ENCODE data around the gene STK32B. TPM values are rescaled to one million over a fixed set of nuclear protein-coding genes. Genes with fewer than 3 reads are reported as not detected.

The STK32B gene
- total RNA-seq, 1 experiment from 2014 or later: 15.1 TPM

DNA sequence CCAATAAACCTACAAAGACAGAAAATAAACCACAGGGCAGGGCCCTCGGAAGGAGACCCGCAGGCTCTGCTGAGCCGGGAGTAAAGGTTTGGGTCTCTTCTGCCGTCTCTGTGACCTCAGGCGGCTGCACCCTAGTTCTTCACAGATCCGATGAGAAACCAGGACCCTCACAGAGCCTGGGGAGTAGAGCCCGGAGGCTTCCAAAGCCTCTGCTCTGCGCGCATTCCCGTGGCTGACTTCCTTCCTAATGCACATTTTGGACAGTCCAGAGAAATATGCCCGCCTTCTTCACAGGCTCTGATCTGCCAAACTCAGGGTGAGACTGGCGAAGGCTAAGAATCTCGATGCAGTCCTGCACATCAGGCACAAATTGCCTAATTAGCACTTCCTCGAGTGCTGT is 411.6 kb downstream of the STK32B start:
- no peak overlapping the region for H3K27ac ChIP-seq (ENCODE audit: low read depth, low read length, poor library complexity, severe bottlenecking)
- no TSS peak for BruUV-seq (replicated peaks)
- H3K9me3 ChIP-seq (ENCODE audit: low read depth, low read length, poor library complexity, severe bottlenecking): no peaks in the 10 kb centered on the region
- ChIA-PET CTCF (no interaction called here), POLR2A (ENCODE audit: low non-redundant PET) (no interaction called here)
- H3K4me1 ChIP-seq (ENCODE audit: insufficient read depth, low read length, poor library complexity, severe bottlenecking): no peaks in the 10 kb centered on the region
- TF ChIP-seq, protein P1, sequence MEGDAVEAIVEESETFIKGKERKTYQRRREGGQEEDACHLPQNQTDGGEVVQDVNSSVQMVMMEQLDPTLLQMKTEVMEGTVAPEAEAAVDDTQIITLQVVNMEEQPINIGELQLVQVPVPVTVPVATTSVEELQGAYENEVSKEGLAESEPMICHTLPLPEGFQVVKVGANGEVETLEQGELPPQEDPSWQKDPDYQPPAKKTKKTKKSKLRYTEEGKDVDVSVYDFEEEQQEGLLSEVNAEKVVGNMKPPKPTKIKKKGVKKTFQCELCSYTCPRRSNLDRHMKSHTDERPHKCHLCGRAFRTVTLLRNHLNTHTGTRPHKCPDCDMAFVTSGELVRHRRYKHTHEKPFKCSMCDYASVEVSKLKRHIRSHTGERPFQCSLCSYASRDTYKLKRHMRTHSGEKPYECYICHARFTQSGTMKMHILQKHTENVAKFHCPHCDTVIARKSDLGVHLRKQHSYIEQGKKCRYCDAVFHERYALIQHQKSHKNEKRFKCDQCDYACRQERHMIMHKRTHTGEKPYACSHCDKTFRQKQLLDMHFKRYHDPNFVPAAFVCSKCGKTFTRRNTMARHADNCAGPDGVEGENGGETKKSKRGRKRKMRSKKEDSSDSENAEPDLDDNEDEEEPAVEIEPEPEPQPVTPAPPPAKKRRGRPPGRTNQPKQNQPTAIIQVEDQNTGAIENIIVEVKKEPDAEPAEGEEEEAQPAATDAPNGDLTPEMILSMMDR (conservative IDR thresholded peaks at IDR 0.05; ENCODE audit: low read depth, low read length): no peak
- TF ChIP-seq EZH2 (IDR thresholded peaks at IDR 0.05; ENCODE audit: borderline replicate concordance, low read depth, low read length, poor library complexity, severe bottlenecking): no peak
- no peak for DNase-seq (ENCODE audit: low spot score)
- no peaks in the 10 kb centered on the region for H3K27me3 ChIP-seq (replicated peaks; ENCODE audit: insufficient read depth, low read depth, low read length, poor library complexity)
- no peaks in the 10 kb centered on the region for H3K36me3 ChIP-seq (ENCODE audit: insufficient read depth, low read length, poor library complexity, severe bottlenecking)
- H3K4me3 ChIP-seq (ENCODE audit: low read depth, low read length, poor library complexity, severe bottlenecking): no peak overlapping the region
- intact Hi-C loops (cut with micrococcal nuclease; ENCODE audit: unreplicated experiment): loop anchor here (5.0 kb wide), 2 partner anchors 329 to 466 kb away; no protein-coding TSS in a partner anchor

DNA sequence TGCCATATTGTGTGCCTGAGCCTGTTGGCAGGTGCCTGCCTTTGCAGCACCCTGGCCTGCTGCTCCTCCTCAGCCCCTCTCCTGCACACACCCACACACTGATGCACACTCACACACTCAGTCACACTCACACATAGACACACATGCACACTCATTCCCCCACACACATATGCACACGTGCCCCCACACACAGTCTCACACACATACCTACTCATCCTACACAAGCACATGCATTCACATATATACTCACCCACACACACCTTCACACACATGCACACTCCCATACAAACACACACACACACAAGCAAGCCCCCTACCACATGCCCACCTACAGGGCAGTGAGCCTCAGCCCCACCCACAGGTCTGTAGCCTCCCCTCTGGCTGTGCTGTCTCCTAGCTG is 412.1 kb downstream of the STK32B start:
- intact Hi-C loops (cut with micrococcal nuclease; ENCODE audit: unreplicated experiment): loop anchor here (5.0 kb wide), 2 partner anchors 329 to 466 kb away; no protein-coding TSS in a partner anchor

DNA sequence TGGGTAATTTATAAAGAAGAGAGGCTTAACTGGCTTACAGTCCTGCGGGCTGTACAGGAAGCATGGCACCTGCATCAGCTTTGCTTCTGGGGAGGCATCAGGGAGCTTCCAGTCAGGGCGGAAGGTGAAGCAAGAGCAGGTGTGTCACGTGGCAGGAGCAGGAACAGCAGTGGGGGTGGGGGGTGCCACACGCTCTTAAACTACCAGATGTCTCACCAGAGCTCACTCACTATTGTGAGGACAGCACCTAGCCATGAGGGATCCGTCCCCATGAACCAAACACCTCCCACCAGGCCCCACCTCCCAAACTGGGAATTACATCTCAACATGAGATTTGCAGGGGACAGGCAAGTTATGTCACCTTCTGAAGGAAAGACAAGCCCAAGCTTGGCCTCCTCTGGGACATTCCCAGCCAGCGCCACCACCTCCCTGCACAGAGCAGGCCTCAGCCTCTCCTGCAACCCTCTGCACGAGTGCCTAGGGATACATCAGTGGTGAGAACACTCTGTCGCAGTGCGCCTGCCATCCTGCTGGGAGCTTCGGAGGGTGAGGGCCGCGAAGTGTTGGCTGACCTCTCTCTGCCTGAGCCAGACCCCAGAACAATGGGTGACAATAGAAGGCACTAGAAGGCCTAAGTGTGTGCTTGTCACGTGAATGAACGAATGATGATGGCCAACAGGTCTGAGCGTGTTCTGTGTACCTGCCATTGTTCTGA is 412.8 kb downstream of the STK32B start:
- intact Hi-C loops (cut with micrococcal nuclease; ENCODE audit: unreplicated experiment): loop anchor here (5.0 kb wide), 2 partner anchors 328 to 467 kb away; no protein-coding TSS in a partner anchor
- CTCF ChIA-PET: no interaction called here
- Histone ChIP-seq H3K4me3 (ENCODE audit: low read depth, low read length, poor library complexity, severe bottlenecking) (no peak overlapping the region), H3K27ac (ENCODE audit: low read depth, low read length, poor library complexity, severe bottlenecking) (no peak overlapping the region), H3K9me3 (ENCODE audit: low read depth, low read length, poor library complexity, severe bottlenecking) (no peaks in the 10 kb centered on the region), H3K27me3 (replicated peaks; ENCODE audit: insufficient read depth, low read depth, low read length, poor library complexity) (no peaks in the 10 kb centered on the region), H3K4me1 (ENCODE audit: insufficient read depth, low read length, poor library complexity, severe bottlenecking) (no peaks in the 10 kb centered on the region), H3K36me3 (ENCODE audit: insufficient read depth, low read length, poor library complexity, severe bottlenecking) (no peaks in the 10 kb centered on the region)
- no peak for DNase-seq (ENCODE audit: low spot score)
- POLR2A ChIA-PET (ENCODE audit: low non-redundant PET): no interaction called here
- TF ChIP-seq EZH2 (IDR thresholded peaks at IDR 0.05; ENCODE audit: borderline replicate concordance, low read depth, low read length, poor library complexity, severe bottlenecking): no peak
- TF ChIP-seq, protein P1 (conservative IDR thresholded peaks at IDR 0.05; ENCODE audit: low read depth, low read length): no peak
- BruUV-seq (replicated peaks): no TSS peak

More for the DNA sequence above, 412.1 kb downstream of the STK32B start:
- Histone ChIP-seq H3K9me3 (ENCODE audit: low read depth, low read length, poor library complexity, severe bottlenecking) (no peaks in the 10 kb centered on the region), H3K27me3 (replicated peaks; ENCODE audit: insufficient read depth, low read depth, low read length, poor library complexity) (no peaks in the 10 kb centered on the region), H3K4me3 (ENCODE audit: low read depth, low read length, poor library complexity, severe bottlenecking) (no peak overlapping the region), H3K27ac (ENCODE audit: low read depth, low read length, poor library complexity, severe bottlenecking) (no peak overlapping the region), H3K36me3 (ENCODE audit: insufficient read depth, low read length, poor library complexity, severe bottlenecking) (no peaks in the 10 kb centered on the region), H3K4me1 (ENCODE audit: insufficient read depth, low read length, poor library complexity, severe bottlenecking) (no peaks in the 10 kb centered on the region)
- CTCF ChIA-PET: no interaction called here
- no peak for DNase-seq (ENCODE audit: low spot score)
- BruUV-seq (replicated peaks): no TSS peak
- POLR2A ChIA-PET (ENCODE audit: low non-redundant PET): no interaction called here
- TF ChIP-seq, protein P1 (conservative IDR thresholded peaks at IDR 0.05; ENCODE audit: low read depth, low read length): no peak
- TF ChIP-seq EZH2 (IDR thresholded peaks at IDR 0.05; ENCODE audit: borderline replicate concordance, low read depth, low read length, poor library complexity, severe bottlenecking): no peak

Measured in A673 (cell line).